AG09319 (cell line): ENCODE results near the gene SLC25A34.

Experiments used
- DNase-seq: peaks from one replicate; pipeline ENCODE4 v3.0.0-alpha.2; 2010; ENCODE audit warnings: low read depth; ENCODE audit errors: extremely low read depth
- TF ChIP-seq, protein P1 (sequence below): IDR thresholded peaks from 2 replicates; pipeline ENCODE4 v1.5.1; 2011; ENCODE audit warnings: low read depth, mild to moderate bottlenecking, inconsistent platforms, low read length, moderate library complexity

Gene SLC25A34

DNA sequence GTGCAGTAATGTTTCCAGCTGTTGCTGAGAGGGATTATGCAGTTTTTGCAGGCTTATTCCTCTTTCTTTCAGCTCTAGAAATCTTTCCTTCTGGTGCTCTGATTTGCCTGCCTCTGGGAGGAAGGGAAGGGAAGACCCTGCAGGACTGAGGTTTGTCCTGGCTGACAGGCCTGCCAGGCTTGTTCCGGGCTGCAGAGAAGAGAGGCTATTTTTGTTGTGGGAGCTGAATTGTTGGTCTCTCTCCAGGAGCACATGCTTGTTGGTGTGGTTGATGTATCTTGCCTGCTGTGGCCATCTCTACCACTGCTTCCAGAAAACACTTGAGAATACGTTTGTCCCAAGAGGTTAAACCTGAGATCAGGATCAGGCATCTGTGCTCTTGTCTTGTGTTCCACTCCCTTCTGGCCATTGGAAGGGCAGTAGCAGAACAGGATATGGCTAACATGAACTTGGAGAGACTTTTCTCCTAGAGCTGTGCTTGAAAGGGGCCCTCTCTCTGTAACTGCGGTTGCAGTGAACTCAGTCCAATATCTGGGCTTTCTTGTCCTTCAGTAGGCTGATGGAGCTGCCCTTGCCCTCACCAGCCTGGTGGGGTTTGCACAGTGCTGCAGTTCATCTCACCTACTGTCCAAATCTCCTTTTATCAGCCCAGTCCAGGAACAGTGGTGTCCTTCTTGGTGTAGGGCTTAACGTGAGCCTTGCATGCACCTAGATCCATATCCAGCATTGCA, 21.5 kb upstream of the SLC25A34 start:
- TF ChIP-seq, protein P1, sequence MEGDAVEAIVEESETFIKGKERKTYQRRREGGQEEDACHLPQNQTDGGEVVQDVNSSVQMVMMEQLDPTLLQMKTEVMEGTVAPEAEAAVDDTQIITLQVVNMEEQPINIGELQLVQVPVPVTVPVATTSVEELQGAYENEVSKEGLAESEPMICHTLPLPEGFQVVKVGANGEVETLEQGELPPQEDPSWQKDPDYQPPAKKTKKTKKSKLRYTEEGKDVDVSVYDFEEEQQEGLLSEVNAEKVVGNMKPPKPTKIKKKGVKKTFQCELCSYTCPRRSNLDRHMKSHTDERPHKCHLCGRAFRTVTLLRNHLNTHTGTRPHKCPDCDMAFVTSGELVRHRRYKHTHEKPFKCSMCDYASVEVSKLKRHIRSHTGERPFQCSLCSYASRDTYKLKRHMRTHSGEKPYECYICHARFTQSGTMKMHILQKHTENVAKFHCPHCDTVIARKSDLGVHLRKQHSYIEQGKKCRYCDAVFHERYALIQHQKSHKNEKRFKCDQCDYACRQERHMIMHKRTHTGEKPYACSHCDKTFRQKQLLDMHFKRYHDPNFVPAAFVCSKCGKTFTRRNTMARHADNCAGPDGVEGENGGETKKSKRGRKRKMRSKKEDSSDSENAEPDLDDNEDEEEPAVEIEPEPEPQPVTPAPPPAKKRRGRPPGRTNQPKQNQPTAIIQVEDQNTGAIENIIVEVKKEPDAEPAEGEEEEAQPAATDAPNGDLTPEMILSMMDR, result no peak
- peak; percentile 7 for DNase-seq

GRCh38 chr1:15717418-15718125, 18.5 kb upstream of the SLC25A34 start:
- TF ChIP-seq, protein P1, result no peak
- DNase-seq, result no peak

DNA sequence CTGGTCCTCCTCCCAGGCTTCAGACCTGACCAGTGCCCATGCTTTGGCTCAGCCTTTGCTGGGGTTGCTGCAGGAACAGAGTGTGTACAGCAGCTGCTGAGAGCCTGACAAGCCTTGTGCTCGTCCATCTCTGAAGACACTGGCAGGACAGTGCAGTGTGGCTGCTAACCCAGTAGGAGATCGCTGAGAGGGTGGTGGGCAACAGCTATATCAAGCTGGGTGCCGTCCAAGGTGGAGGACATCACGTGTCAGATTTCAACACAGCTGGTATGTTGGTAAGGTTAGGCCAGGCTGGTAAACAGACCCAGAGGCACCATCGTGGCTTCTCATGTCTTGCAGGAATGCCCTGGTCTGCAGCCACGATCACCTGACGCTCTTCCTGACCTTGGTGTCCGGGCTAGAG, 17.9 kb upstream of the SLC25A34 start:
- TF ChIP-seq, protein P1, result no peak
- DNase-seq, result no peak

DNA sequence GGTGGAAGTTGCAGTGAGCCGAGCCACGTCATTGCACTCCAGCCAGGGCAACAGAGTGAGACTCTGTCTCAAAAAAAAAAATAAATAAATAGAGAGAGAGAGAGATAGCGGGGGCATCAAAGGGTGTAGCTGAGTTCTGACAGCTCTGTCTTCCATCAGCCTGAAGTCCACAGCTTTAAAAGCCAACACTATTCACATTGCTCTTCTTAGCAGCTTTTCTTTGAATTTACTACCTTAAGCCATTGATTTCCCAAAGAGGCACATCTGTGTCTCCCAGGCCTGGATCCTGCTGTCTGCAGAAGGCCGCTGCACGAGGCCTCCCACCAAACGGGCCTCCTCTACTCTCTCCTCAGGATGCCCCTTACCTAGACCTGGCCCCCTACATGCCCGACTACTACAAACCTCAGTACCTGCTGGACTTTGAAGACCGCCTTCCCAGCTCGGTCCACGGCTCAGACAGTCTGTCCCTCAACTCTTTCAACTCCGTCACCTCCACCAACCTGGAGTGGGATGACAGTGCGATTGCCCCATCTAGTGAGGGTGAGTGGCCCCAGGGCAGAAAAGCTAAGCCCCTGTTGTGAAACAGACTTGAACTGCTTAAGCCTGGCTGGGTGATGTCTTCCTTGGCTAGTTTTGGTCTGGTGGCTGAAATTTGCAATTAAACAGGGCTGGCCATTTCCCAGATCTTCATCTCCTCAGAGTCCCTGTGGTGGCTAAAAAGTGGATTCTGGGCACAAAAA, 16.5 kb upstream of the SLC25A34 start:
- TF ChIP-seq, protein P1, result no peak
- no peak for DNase-seq

DNA sequence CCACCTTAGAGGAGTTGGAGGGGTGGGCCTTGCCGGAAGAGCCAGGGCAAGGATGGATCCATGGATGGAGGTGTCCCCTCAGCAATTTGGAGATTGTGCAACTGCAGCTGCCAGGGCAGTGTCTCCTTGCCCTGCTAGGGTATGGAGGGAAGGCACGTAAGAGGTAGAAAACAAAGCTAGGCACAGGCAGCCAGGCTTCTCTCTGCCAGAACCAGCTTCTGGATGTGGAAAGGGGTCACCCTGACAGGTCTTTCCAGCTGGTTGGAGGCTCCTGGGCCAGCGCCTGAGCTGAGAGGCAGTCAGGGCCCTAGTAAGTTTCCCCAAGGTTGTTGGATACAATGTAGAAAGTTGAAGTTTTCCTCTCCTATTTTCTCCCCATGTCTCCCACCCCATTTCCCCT, 15.2 kb upstream of the SLC25A34 start:
- no peak for DNase-seq
- TF ChIP-seq, protein P1, result no peak

GRCh38 chr1:15722411-15722810, 13.6 kb upstream of the SLC25A34 start:
- TF ChIP-seq, protein P1, result no peak
- DNase-seq, result no peak
